ENCODE results near the gene TMEM163. TPM values are rescaled to one million over a fixed set of nuclear protein-coding genes. Genes with fewer than 3 reads are reported as not detected.
"Not testable (repeated sequence)": the region's sequence is repeated elsewhere in the genome, so short reads cannot be mapped to it uniquely, and the experiment has no call there.

The TMEM163 gene
- total RNA-seq, 1 experiment from 2014 or later: not detected

DNA sequence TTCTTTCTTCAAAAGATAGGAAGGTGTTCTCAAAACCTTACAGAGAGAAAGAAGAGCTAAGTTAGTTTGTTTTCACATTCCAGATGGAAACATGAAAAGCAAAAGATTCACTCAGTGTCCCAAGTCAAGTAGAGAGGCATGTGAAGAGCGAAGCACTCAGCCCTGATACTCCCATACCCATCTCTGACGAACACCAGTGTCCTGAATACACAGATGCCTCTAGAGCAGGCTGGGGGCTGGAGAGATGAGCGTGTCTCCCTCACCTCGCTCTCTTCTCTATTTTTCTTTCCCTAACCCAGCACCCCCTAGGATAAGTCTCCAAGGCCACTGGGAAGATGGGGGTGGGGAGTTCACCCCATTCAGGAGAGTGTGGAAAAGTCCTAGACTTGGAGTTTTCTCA lies 227.8 kb downstream of the TMEM163 start:
- no peak for DNase-seq (ENCODE audit: low spot score)

DNA sequence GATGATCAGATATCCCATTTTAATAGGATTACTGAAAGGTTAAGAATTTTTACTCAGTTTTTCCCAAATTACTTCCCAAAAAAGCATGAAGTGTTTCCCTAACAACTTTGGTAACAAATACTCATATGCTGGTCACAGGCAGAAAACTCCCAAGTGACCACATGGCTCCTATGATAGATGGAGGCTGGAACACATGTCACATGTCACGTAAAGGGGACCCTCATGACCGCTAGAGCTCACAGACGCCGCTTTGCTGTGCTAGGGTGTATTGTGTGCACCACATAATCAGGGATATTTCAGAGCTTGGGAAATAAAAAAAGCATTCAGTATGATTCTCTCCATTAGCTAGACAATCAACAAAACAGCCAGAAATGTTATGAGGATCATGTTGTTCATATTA lies 228.2 kb downstream of the TMEM163 start:
- no peak for DNase-seq (ENCODE audit: low spot score)

DNA sequence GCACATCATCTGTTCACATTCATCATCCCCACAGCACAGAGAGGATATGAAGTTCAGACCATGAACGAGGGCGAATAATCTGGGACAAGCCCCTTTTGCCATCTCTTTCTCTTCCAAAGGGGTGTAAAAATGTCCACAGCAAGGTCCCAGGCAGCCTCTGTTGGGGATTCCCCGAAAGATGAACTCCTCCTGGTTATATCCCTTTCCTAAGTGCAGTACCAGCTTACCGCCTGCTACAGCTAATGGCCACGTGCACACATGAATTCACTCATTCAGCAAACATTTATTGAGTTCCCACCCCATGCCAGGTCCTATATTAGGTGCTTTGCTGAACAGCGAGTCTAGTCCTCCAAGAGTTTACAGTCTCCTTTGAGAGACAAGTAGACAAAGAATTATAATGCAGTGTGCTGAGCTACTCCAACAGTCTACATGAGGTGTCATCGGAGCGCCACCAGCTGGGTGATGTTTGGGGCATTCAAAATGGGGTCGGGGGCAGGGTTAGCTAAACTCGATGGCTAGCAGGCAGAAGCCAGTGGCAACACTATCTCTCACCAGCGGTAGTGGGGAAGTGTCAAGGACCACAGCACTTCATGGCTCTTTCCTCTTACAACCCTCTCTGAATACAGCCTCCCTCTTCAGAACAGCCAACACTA lies 228.9 kb downstream of the TMEM163 start:
- no peak for DNase-seq (ENCODE audit: low spot score)

DNA sequence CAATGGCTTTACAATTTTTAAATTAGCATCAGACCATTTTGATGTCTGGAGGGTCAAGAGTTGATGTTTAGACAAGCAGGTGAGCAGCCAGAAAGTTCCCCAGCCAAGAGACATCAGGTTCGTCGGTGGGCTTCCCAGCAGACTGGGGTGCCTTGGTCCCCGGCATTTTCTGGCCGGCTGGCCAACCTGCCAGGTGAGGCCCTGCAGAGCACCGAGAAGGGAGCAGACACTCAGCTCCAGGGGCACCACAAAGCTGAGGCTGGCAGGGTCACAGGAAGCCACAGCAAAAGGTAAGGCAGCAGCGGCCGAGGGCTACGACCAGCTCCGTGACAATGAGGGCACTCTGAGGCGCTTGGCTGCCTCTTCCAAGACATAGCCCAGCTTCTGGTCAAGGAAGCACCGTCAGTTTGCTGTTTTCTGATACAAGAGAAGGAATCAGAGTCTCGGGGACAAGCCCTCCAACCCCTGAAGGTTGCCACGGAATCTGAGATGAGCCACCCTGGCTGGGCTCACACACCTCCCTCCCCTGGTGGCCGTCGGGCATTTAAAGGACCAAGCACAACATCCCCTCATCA lies 235.9 kb downstream of the TMEM163 start:
- DNase-seq (ENCODE audit: low spot score): no peak

DNA sequence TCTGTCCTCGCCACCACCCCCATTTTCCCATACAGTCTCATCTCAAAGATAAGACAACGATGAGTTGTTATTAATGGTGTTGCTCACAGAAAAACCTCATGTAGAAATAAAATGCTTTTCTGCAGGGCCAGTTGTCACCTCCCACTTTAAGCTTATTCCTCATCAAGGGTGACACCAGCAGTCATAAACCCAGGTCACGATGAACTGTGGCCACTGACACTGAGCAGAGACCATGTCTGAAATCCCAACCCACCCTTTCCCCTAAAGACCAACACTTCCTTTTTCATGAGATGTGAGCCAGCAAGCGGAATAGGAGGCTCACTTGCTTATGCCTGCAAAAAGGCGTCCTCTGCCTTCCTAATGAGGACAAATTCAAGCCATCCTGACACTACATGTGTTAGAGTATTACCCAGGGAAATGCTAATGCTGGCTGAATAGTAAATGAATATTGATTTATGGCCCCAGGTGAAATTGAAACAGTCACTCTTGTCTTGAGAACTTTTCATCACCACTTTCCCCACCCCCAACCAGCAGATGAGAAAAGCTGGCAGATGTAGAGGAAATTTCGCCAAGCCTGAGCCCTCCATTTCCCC lies 236.6 kb downstream of the TMEM163 start:
- DNase-seq (ENCODE audit: low spot score): no peak

DNA sequence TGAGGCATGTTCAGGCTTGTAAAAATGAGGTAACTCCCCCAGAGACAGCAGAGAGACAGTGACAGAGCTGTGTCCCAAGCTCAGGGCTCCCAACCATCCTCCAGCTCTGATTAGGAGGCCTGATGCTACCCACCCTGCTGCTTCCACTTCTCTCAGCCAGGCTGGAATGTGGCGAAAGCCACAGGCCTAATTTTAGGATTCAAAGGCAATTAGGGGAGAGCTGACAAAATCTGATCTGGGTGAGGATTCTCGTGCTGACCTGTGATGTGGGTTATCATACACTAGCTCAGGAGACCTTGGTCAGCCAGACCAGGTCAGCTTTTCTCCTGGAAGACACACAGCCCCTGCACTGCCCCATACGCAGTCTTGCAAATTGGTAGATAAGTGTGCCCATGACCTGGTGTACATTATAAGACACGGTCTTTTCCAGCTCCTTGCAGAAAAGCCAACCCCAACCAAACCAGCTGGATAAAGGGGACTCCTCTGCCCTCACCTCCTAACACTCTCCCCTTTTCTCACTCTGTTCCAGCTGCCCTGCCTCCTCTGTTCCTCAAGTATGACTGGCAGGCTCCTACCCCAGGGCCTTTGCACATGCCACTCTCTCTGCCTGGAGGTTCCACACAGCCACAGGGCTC lies 239.0 kb downstream of the TMEM163 start:
- DNase-seq (ENCODE audit: low spot score): no peak

DNA sequence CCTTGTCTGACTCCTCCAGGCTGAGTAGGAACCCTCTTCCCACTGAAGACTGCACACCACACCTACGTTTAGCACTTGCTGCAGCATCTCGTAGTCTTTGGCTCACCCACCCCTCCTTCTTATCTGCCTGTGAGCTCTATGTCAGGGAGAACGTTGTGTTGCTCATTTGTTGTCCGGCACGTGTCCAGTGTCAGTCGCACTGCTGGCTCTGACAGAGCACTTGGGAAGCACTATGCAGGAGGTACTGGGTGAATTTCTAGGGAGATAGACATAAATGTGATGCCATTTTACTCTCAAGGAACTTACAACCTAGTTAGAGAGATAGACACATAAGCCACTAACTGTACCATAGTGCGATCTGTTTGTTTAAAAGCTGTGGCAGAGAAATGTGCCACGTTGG lies 241.8 kb downstream of the TMEM163 start:
- not testable (repeated sequence) for DNase-seq (ENCODE audit: low spot score)

DNA sequence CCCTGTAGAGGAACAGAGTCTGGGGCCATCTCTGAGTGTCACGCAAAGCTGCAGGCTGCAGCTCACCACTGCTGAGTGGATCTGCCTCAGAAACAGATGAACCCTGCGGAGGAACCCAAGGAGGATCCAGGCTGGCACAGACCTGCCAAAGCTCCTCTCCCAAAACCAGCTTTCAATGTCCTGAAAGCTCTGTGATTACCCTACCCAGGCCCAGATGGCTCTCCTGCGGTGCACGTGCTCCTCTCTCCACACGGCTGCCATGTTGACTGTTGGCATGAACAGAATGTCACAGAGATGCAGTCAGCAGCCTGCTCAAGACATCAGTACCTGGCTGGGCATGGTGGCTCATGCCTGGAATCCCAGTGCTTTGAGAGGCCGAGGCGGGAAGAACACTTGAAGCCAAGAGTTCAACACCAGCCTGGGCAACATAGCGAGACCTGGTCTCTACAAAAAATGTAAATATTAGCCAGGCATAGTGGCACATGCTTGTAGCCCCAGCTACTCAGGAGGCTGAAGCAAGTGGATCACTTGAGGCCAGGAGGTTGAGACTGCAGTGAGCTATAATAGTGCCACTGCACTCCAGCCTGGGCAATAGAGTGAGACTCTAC lies 248.1 kb downstream of the TMEM163 start:
- no peak for DNase-seq (ENCODE audit: low spot score)

DNA sequence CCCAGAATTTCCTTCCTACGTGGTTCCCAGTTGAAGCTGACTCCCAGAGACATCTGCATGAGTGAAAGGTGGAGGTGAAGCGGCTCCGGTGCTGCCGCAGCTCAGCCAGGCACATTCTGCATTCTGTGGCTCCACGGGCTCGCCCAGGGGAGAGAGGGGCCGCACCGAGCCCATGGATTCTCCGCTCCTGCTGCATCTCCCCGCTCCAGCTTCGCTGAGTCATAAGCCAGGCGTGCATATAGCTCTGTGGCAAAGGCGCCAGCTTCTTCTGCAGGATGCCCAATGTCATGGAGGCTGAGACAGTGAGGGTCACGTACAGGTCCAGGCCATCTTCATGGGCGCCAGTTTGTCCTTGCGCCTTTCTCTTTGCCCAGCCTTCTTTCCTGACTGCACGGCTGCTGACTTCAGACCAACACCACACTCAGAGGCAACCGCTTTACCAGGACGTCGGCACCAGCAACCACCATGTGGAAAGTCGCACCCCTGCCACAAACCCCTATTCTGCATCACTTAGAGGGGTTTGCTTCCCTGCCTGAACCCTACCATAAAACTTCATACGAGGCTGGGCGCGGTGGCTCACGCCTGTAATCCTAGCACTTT lies 249.2 kb downstream of the TMEM163 start:
- DNase-seq (ENCODE audit: low spot score): no peak

DNA sequence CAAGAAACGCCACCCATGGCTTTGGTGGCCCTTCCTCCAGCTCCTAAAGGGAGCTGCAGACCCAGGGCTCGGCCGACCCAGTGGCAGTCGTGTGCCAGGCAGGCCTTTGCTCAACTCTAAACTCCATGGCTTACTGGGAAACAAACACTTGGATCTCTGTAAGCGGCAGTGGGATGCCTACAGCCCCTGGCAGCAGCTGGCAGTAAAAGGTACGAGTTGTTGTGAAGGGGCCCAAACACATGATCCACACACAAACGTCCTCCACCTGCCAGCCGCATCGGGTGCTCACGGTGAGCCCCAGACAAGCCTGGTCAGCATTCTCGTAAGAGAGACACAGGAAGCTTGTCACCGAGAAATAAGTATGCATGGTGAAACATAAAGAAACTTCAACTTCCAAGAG lies 250.0 kb downstream of the TMEM163 start:
- DNase-seq (ENCODE audit: low spot score): no peak

DNA sequence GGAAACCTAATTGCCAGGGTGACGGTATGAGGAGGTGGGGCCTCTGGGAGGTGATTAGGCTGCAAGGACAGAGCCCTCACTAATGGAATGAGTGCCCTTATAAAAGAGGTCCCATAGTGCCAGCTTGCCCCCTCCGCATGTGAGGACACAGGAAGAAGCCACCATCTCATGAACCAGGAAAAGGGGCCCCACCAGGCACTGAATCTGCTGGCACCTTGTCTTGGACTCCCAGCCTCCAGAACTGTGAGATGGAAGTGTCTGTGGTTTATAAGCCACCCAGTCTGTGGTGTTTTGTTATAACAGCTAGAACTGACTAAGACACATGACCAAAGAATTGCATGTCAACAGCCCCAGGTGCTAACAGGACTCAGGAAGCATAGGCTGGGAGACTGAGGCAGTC lies 250.6 kb downstream of the TMEM163 start:
- DNase-seq (ENCODE audit: low spot score): no peak

DNA sequence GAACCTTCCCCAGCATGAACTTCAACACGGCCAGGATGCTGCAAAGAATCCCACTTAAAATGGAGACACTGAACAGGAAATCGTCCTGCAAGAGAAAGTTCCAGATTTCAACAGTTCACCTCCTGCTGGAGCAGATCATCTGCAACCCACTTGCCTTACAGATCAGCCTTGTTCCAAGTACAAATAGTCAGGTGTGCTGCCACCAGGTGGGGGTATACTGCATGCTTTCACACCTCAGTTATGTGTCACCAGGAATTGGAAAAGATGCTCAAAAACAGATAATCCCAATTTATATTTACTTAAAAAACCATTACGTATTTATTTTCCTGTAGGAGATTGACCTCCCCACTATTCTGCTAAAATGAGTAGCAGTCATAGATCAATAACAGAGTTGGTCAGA lies 252.7 kb downstream of the TMEM163 start:
- DNase-seq (ENCODE audit: low spot score): peak; percentile 63

DNA sequence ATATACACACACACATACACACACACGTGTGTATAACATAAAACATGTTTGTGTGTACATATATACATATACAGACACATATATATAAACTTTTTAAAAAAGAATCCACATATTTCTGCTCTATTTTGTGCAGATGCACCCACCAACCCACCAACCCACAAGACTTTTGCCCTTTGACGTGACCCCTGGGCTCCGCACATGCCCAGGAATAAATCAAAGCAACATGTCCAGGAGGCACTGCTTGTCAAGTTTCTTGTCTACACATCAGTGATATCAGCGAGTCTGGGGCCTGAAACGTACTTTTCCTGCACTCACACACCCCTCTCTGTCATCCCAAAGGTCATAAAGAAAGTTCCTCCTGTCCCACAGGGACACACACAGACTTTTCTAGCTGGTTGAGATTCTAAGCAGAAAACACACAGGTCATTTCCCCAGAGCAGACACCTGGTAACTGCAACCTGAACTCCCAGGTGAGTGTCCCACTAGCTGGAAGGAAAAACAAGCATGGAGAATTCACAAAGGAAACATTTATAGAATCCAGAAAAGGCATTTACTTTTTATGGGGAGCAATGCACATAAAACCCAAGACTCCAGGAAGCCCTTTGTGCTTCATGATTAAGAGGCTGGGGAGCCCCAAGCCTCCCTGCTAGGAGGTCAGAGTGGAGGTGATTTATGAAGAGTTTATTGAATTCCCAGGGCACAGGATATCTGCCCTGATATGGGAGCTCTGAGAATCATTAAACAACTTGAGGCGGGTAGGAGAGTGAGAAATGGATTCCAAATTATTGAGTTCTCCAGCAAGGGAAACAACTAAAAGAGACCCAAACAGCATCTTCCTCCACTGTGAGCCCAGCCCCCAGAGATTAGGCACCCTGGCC lies 253.3 kb downstream of the TMEM163 start:
- no peak for DNase-seq (ENCODE audit: low spot score)

DNA sequence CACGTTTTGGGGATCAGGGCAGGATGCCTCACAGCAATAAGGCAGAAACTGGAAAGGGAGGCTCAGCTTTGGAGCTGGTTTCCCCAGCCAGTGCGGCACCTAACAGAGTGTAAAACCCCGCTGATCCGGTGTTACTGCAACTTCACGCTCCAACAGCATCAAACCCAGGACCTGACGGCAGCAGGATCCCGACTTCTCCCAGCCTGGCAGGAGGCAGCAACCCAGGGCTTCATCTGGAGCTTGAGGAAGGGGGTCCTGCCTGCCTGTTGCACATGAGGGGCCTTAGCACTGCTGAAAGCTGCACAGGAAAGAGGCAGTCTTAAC lies 255.1 kb downstream of the TMEM163 start:
- DNase-seq (ENCODE audit: low spot score): no peak

DNA sequence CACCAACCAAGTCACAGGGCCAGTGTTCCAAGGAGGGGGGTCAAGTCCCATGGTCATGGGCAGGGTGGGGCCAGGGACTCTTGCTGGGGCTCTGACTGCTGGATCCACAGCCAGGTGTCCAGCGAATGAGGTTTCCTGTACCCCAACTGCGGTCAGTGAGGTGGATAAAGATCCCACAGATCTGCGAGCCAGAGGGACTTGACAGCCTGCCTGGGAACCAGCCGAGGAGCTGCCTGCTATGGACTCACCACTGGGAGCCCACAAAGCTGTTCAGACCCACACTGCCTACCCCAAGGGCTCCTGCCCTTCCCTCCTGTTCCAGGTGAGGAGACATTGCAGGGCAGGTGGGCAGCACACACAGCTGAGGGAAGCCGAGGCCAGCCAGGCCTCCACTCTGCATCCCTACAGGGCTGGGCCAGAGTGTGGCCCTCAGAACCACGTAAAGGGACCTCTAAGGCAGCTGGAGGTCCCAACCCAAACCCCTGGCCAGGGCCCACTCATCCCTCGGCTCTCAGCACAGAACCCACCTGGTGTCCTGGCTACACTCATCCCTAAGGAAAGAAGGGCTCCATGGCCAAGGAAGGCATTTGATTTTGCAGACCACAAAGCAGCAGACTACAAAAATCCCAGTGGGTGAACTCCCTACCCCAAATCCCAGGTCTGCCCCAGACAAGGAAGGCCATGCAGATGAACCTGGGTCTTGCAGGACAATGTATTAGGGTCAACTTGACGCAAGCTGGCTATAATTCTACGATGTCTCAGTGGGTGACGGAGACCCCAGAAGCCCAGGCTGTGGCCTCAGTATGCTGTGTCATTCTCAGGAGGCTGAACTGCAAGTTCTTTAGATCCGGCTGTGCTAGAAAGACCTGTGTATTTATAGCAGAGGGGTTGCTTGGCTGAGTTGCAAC lies 255.8 kb downstream of the TMEM163 start:
- DNase-seq (ENCODE audit: low spot score): no peak

DNA sequence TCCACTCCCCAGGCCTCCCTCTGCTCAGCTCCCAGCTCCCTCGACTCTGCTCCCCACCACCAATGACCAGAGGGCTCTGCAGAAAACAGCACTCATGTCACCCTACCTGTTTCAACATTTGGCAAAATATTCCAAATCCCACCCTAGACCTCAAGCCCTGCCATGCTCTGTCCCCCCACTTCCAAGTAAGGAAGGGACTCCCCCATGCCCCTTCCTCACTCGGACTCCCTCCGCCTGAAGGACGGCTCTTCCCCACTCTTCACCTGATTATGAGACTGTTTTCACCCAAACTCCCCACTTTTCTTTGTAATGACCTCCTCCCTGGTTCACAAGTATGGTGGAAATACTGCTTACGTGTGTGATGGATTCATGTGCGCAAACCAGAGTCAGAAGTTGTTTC lies 256.5 kb downstream of the TMEM163 start:
- DNase-seq (ENCODE audit: low spot score): no peak

DNA sequence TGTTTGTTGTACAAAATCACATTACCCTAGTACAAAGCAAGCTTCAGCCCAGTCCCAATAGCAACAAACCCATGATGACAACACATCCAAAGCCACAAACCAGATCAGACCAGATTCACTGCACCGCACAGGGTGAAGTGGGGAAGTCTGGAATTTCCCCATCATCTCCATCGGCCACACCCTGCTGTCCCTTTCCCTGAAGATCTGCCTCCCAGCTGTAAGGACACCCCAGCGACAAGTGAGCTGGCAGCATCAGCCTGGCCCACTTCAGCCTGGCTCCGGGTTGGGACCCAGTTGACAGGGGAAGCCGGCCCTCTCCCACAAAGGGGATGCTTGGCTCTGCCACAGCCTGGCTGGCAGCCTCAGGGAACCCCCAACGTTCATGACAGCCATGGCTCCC lies 257.3 kb downstream of the TMEM163 start:
- no peak for DNase-seq (ENCODE audit: low spot score)

DNA sequence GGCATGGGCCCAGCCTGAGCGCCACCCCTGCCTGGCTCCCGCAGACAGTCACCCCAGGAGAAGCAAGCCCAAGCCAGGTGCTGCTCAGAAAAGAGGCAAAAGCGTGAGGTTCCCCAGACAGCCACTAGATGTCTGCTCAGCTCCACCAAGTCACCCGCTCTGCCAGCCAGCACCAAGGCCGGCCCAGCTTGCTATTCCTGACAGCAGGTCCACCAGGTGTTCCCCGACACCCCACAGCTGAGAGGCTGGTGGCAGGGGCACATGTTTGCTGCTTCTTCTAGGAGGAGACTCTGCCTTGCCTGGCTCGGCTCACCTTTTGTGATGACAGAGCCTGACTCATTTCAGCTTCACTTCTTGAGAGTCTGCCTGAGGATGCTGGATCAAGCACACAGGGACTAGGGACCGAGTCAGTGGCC lies 258.2 kb downstream of the TMEM163 start:
- DNase-seq (ENCODE audit: low spot score): peak; percentile 87

DNA sequence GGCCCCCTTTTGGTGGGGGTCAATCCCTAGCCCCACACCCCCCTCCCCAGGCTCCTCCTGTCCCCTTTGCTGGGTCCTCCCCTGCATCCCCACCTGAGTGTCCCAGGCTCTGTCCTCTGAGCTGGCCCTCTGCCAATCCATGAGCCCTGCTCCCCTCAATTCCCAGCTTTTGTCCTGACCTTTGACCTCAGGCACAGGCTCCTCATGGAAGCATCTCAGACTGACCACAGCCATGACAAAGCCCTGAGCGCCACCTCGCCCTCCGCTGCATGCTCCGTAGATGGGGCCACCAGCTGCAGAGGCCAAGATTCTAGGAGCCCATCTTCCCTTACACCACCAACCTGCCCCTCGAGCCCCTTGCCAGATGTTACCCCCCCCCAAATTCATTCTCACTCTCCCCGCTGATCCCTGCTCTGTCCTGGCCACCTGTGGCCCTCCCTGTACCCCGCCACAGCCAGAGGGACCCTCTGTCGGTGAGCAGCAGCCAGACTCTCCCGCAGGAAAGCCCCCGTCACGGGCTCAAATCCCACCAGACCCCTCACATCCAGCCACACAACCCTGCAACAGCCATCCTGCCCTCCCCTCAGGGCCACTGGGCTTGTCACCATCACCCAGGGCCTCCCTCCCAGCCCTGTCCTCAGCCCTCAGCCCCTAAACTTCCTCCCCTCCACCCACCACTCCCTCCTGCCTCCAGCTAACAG lies 258.9 kb downstream of the TMEM163 start:
- no peak for DNase-seq (ENCODE audit: low spot score)

DNA sequence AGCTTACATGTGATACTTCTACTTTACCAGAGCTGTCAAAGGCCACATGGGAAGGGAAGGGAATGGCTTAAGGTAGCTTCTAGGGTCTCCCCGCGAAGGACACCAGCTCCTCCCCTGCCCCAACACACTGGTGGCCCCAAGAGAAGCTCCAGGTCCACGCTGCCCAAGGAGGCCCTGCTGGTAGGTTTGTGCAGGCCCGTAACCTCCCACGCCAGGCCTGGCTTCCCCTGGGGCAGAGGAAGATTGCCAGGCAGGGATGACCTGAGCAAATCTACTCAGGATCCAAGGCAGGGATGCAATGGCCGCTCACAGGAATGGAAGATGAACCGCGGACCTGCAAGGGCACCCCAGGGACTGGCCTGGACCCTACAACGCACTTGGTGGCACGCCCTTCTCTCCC lies 259.9 kb downstream of the TMEM163 start:
- DNase-seq (ENCODE audit: low spot score): no peak

All from HT-29 (cell line).